ENCODE data around the gene FCHSD1.

FCHSD1 gene

DNA sequence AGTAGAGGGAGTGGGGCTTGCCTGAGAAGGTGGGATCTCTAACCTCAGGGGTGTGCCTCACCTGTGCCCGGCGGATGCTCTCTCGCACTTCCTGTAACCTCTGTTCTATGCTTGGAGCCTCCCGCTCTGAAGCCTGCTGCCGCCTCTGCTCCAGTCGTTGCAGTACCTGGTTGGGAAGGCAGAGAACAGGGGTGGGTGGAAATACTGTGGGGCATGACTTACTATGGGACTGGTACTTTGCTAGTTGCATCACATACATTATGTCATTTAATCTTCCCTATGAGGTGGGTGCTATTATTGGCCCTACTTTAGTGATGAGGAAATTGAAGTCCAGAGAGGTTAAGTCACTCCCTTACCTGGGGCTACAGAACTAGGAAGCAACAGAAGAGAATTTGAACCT, 5.2 kb downstream of the FCHSD1 start:
- no peak for DNase-seq (ENCODE audit: extremely low read depth in 1 of 2, low read depth in 1 of 2)

DNA sequence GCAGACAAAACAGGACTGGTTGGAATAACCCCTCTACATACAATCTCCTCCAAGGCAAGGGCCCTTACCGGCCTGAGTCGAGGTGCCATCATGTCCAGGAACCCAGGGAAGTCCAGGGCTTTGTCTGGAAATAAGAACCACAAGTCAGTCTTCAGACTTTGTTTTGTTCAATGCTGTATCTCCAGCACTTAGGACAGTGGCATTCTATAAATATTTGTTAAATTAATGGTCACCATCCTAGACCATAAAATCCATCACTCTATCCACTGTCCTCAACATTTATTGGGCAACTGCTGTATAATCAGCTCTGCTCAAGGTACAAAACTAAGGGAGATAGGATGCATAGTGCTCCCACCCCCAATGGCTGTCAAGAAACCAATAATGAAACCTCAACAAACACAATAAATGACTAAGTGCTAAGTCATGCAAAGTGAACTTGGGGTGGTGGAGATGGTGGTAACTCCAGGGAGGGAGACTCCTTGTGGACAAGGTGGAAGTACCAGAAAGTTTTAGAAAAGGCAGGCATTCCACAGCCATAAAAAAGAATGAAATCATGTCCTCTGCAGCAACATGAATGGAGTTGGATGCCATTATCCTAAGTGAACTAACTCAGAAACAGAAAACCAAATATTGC, 9.5 kb downstream of the FCHSD1 start:
- no peak for DNase-seq (ENCODE audit: extremely low read depth in 1 of 2, low read depth in 1 of 2)

DNA sequence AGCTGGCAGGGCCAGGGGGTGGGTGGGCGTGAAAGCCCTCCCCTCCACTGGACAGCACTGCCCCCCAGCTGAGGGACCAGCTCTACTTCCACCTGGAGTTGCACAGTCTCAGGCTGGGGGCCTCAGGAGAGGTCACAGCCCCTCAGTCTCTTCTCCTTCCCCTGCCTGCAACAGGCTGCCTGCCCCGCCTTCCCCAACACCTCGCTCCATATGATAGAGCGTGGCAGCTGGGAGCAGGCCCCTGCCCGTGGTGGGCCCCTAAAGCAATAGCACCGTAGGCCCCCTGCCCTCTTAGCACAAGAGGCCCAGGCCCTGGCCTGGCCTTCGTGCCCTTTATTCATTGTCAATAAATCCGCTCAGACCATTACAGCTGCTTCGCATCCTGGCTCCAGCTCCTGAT, 10.5 kb downstream of the FCHSD1 start:
- DNase-seq (ENCODE audit: extremely low read depth in 1 of 2, low read depth in 1 of 2) = no peak

DNA sequence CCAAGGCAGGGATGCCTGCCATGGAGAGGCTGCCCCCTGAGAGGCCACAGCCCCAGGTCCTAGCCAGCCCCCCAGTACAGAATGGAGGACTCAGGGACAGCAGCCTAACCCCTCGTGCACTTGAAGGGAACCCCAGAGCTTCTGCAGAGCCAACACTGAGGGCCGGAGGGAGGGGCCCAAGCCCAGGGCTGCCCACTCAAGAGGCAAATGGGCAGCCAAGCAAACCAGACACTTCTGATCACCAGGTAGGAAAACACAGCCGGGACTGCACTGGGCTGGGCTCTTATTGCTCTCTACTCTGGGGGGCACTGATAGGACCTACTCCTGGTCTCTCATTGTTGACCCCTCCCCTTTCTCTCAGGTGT, 11.2 kb downstream of the FCHSD1 start:
- DNase-seq (ENCODE audit: extremely low read depth in 1 of 2, low read depth in 1 of 2) = no peak

DNA sequence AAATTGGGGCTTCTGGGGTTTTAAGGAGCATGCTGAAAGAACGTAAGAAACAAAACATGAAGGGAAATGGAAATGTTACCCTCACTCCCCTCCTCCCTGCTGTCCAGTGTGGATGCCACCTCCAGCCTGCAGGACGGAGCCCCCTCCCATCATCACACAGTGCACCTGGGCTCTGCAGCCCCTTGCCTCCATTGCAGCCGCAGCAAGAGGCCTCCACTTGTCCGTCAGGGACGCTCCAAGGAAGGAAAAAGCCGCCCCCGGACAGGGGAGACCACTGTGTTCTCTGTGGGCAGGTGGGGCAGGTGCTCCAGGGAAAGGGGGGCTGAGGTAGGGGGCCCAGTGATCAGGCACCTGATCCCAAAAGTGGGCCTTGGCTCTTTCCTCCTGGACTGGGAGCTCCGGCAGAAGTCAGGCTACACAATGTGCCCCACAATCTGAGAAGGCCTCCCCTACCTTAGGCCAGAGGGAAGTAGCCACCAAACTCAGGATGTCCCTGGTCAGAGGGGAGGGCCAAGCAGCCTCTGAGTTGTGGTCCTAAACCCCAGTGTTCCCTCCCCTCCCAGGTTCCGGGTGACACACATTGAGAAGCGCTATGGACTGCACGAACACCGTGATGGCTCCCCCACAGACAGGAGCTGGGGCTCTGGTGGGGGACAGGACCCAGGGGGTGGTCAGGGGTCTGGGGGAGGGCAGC, 11.7 kb downstream of the FCHSD1 start:
- DNase-seq (ENCODE audit: extremely low read depth in 1 of 2, low read depth in 1 of 2) = no peak

DNA sequence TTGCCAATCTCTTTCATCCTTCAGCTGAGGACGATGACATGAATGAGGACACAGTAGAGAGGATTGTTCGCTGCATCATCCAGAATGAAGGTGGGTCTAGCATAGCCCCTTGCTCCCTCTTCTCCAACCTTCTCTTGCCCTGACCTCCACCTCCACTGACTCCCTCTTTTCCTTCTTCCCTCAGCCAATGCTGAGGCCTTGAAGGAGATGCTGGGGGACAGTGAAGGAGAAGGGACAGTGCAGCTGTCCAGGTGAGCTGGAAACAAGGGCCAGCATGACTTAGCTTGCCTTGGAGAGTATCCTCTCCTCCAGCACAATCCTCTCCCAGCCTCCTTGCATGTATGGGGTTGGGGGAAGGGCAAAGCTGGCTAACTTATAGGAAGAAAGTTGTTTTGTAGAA, 12.4 kb downstream of the FCHSD1 start:
- no peak for DNase-seq (ENCODE audit: extremely low read depth in 1 of 2, low read depth in 1 of 2)

DNA sequence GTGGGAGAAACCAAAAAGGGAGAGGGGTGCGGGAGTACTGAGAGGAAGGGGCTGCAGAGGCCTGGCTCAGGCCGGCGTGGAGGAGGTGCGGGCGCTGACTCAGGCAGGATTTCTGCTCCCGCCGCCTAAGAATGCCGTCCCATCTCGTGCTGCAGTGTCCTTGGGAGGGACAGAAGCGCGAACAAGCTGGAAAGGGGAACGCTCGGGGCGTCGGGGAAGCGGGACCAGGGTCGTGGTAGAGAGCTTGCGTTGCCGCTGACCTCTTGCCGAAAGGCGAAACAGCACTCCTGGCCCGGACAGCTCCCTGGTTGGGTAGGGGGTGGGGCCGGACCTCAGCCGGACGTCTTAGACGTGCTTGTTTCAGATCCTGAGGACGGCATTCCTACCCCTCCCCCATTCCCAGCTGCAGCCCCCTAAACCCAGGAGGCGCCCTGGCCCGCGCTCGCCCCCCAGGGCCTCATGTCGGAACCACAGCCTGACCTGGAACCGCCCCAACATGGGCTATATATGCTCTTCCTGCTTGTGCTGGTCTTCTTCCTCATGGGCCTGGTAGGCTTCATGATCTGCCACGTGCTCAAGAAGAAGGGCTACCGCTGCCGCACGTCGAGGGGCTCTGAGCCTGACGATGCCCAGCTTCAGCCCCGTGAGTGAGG, 13.3 kb downstream of the FCHSD1 start:
- DNase-seq (ENCODE audit: extremely low read depth in 1 of 2, low read depth in 1 of 2) = peak; percentile 41 to 43

DNA sequence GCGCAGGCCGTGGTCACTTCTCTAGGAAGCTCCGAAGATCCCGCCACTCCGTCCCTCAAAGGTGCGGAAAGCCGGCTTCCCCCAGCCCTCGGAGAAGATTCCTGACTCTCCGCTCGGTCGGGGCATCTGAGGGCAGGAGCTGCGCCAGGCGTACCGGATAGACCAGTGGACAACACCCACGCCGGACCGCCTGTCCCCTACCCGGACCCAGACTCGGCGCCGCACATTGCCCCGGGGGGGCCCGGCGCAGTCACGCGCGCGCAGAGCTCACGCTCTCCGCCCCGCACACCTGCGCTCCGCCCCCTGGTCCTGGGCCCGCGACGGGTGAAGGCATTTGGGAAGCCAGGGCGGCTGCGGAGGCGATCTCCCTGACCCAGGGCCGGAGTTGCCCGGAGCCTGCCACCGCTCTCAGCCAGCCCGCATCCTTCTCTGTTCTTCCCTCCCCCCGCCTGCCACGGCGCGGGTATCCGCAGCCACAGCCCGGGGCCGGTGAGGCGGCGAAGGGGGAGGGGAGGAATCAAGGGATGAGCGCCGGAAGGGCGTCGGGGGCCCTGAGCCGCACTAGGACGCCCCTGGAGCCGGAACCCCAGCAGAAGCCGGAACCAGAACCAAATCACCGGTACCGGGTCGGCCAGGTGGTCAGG, 14.0 kb downstream of the FCHSD1 start:
- DNase-seq (ENCODE audit: extremely low read depth in 1 of 2, low read depth in 1 of 2) = peak in 1 of 2 donors; percentile 27

DNA sequence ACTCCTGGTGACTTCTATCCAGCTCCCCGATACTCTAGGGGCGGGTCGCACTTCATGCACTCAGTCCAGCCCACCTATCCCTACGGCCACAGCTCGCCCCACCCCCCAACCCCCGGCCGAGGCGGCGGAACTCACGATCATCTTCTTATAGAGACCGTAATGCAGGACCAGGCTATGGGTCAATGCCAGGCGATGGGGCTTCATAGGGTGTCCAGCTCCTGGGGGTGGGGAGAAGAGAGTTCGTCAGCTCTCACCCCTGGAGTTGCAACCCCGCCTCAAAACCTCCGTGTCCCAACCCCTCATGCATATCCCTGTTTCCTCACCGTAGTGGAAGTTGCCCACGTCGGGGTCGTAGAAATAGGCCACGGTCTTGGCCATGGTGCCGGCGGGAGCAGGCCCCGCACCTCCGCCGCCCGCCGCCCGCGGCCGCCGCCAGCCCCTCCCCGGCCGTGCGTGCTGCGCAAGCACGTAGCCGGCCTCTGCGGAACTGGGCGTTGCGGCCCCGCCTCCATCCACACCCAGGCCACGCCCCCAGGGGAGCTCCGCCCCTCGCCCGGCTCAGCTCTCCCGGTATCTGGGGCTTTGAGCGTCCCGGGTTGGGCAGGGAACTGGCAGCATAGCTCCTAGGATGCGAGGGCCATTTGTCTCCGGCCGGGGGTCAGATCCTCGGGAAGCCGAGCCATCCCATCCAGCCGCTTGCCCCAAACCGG, 14.7 kb downstream of the FCHSD1 start, which contains the start of the genes HDAC3 and RELL2:
TSS of gene HDAC3 (minus strand) at position 437 of the 710 bp plus-strand sequence. CDS start at position 378, 59 bp downstream.
TSS of gene RELL2 (plus strand) at position 585 of the 710 bp plus-strand sequence. CDS start 1,229 bp downstream, outside the sequence.
- DNase-seq (ENCODE audit: extremely low read depth in 1 of 2, low read depth in 1 of 2) = peak; percentile 85

DNA sequence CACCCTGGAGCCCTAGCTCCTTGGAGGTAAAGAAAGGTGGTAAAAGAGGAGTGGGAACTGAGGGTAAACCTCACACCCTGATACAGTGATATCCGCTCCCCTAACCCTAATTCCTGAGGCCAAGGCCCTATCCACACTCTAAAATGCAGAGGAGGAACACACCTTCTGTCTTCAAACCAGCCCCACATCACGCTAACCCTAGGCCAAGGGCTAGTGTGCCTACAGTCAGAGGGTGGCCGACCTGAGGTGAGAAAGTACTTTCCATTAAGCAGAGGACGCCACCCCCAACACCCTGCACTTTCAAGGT, 15.2 kb downstream of the FCHSD1 start:
- DNase-seq (ENCODE audit: extremely low read depth in 1 of 2, low read depth in 1 of 2) = no peak

DNA sequence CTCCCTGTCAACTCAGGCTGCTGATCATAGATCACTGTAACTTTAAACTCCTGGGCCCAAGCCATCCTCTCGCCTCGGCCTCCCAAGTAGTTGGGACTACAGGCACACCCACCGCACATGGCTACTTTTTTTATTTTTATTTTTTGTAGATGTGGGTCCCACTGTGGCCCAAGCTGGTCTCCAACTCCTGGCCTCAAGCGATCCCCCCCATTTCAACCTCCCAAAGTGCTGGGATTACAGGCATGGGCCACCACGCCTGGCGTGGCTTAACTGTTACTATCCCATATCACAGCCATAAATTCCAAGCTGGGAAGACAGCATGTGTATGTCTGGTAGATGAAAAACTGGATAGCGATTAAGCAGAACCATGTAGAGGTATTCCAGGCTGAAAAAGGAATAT, 15.6 kb downstream of the FCHSD1 start:
- no peak for DNase-seq (ENCODE audit: extremely low read depth in 1 of 2, low read depth in 1 of 2)

DNA sequence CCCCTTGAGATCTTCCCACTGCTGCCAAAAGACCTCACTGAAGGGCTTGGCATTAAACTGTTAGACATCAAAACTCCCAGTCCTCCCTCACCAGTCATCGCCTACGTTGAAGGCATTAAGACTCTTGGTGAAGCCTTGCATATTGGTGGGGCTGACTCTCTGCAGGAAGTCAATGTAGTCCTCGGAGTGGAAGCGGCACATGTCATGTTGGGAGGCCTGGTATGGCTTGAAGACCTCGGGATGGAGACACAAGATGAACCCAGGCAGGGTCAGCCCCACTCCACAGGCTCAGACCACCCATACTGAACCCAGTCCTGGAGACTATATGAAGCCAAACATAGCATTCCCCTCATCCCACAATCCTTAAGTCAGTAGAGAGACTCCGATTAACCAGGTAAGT, 16.5 kb downstream of the FCHSD1 start:
- no peak for DNase-seq (ENCODE audit: extremely low read depth in 1 of 2, low read depth in 1 of 2)

DNA sequence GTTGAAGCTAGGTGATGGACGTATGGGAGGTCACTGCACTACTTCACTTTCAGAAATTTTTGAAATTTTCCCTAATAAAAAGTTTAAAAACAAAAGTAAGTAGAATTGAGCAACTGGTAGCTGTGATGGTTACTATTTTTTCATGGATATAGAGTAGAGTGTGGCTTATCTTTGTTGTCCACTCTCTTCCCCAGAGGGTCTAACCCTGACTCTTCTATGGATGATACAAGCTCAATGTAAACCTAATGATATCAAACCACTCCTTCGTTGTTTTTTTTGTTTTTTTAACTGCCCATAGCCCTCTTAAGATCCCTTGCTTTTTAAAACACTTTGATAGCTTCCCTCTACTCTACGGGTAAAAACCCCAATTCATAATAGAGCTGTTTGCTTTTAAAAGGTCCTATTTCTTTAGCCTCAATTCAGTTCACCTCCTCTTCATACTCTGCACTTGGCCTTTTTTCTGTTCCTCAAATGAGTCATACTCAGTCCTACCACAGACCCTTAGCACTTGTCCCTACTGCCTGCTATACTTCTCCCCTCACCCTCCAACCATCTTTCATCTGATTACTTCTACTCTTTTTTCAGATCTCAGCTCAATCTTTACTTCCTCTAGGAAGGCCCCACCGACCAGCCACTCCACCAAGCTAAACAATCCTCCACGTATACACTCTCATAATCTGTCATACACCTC, 17.2 kb downstream of the FCHSD1 start:
- DNase-seq (ENCODE audit: extremely low read depth in 1 of 2, low read depth in 1 of 2) = no peak

DNA sequence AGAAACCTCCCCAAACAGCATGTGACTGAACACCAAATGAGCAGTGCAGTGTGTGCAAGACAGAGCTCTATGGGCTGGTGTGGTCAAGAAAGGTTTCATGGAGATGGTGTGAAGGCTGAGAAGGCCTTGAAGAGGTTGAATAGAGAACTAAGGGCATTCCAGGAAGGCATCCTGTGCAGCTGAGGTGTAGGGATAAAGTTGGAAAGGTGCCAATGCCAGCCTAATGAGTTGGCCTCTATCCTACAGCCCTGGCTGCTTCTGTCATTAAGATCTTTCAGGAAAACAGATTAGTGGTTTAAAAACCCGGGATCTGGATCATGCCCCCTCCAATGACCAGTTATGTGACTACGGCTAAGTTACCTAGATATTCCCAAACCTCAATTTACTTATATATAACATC, 18.6 kb downstream of the FCHSD1 start:
- no peak for DNase-seq (ENCODE audit: extremely low read depth in 1 of 2, low read depth in 1 of 2)

DNA sequence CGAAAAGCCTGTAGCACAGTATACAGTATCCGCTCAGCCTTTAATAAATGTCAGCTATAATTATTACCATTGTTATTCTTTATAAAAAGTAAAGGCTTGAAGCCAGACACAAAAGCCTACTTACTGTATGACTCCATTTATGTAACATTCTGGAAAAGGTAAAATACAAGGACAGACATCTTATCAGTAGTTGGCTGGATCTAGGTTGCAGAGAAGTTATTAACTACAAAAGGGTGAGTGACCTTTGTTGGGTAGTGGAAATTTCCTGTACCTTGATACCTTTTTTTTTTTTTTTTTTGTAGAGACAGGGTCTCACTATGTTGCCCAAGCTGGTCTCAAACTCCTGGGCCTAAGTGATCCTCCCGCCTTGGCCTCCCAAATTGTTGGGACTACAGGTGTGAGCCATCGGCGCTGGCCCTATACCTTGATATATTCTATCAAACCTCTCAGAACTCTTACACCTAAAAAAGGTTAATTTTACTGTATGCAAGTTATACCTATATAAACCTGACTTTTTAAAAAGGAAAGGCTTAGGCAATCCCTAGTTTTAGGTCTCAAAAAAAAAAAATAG, 20.6 kb downstream of the FCHSD1 start:
- DNase-seq (ENCODE audit: extremely low read depth in 1 of 2, low read depth in 1 of 2) = no peak

DNA sequence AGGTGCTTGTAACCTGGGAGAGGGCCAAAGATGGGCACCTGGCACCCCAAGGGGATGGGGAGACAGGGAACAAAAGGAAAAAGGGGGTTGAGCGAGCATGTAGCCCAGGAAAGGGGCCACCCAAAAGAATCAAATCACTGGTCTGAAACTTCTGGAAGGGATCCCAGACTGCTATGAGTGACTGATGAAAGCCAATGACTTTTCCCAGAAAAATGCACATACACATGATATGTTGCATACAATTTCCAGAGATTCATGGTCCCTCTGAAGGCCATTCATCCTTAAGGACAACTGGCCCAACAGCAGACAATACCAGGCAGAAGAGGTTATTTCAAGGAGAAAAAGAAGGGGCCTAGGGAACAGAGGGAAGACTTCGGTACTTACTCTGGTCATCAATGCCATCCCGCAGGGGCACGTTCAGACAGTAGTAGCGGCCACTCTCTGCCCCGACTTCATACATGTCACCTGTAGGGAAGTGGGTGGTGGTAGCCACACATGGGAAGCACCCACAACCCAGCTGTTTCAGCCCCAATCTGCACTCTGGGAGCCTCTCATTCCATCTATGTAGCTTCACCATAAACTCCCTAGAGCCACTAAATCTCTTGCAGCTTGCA, 22.9 kb downstream of the FCHSD1 start:
- DNase-seq (ENCODE audit: extremely low read depth in 1 of 2, low read depth in 1 of 2) = no peak

DNA sequence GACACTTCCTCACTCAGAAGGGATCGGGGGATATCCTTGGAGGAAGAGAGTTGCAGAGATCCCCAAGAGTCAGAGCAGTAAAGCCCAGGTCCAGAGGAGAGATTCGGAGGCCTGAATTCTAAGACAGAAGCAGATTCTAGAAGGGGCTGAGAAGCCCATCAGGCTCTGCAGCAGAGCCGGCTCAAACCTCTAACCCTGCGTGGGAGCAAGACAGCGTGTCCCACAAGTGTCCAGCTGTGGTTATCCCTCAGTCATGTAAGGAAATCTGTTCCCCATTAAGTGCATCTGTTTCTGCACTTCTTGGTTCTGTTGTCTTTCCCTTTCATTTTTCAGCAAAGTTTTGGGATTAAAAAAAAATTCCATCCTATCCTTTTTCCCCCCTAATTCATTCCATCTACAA, 27.6 kb downstream of the FCHSD1 start:
- DNase-seq (ENCODE audit: extremely low read depth in 1 of 2, low read depth in 1 of 2) = no peak

DNA sequence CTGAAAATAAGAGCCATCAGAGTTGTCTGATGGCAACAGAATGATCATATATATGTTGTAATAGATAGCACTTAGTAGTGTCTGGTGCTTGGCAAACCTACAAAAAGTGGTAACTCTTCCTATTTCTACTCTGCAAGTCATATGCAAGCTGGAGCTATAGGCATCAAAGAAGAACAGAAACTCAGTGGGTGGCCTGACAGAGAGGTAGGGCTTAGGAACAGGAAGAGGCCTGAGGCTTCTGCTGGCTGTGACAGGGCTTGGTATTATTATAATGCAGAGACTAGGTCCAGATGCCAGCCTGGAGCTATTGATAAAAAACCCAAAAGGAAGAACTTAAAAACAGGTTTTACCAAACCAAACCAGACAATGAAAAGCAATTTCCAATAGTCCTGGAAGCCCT, 28.0 kb downstream of the FCHSD1 start:
- peak in 1 of 2 donors; percentile 9 for DNase-seq (ENCODE audit: extremely low read depth in 1 of 2, low read depth in 1 of 2)

DNA sequence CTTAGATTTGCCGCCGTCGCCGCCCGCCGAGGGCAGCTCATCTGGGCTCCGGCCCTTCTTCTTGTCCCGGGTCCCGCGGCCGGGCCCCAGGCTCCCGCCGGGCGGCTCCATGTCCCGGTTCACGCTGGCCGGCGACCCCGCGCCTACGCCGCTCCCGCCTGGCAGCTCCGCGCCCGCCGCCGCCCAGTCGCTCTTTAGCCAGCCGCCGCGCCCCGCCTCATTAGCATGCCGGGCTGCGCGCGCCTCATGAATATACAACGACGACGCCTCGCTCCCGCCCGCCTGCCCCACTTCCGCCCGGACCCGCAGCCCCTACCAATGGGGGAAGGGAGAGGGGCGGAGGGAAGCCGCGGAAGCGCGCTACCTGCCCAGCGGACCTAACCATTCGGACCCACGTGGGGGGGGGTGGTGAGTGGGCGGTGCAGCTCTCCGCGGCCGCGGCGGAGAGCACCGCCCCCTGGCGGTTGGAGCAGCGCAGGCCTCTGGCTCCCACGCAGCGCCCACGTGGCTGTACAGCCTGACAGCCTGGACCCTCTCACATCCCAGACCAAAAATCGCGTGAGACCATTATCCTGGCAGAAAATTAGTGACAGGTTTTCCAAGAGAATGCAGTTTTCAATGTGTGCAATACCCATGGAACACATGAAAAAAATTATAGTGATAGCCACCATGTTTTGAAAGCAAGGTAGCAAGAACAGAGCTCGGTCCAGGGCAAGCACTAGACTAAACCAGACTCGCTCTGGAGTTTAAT, 32.2 kb downstream of the FCHSD1 start, which contains the start of gene DIAPH1:
TSS of gene DIAPH1 (minus strand) at position 197 of the 751 bp plus-strand sequence. CDS start at position 111, 86 bp downstream.
- peak; percentile 97 for DNase-seq (ENCODE audit: extremely low read depth in 1 of 2, low read depth in 1 of 2)

Measured in stimulated activated CD8-positive, alpha-beta memory T cell treated with anti-CD3 and anti-CD28 coated beads, Interleukin-7, amount 100 ng/mL, for 48 hours (primary cell).